GM19035 (cell line): Measurements from ENCODE around the gene SLC3A2.
"Not testable (repeated sequence)": the region's sequence is repeated elsewhere in the genome, so short reads cannot be mapped to it uniquely, and the experiment has no call there.

Source experiments
- ATAC-seq: cut with Tn5 transposase; IDR thresholded peaks from one replicate; pipeline ENCODE4 v1.9.1; 2021; ENCODE audit not compliant: unreplicated experiment

SLC3A2 gene

GRCh38 chr11:62852523-62853188 lies 28.0 kb upstream of the SLC3A2 start:
- no peak for ATAC-seq

GRCh38 chr11:62853279-62853965 lies 27.3 kb upstream of the SLC3A2 start:
- no peak for ATAC-seq

- ATAC-seq, result no peak
These were observed 26.5 kb upstream of the SLC3A2 start for GRCh38 chr11:62854013-62854824.

GRCh38 chr11:62854825-62855570 lies 25.7 kb upstream of the SLC3A2 start:
- no peak for ATAC-seq

- peak; percentile 86 for ATAC-seq
These were observed 24.9 kb upstream of the SLC3A2 start for GRCh38 chr11:62855571-62856332.

GRCh38 chr11:62856333-62856895 lies 24.3 kb upstream of the SLC3A2 start:
- no peak for ATAC-seq

- ATAC-seq, result no peak
These were observed 23.1 kb upstream of the SLC3A2 start for GRCh38 chr11:62857541-62857982.

GRCh38 chr11:62858201-62858600 lies 22.5 kb upstream of the SLC3A2 start:
- no peak for ATAC-seq

GRCh38 chr11:62859281-62859703 lies 21.4 kb upstream of the SLC3A2 start:
- ATAC-seq, result not testable (repeated sequence)

GRCh38 chr11:62860835-62861563 lies 19.7 kb upstream of the SLC3A2 start:
- no peak for ATAC-seq

- ATAC-seq, result not testable (repeated sequence)
These were observed 19.0 kb upstream of the SLC3A2 start for GRCh38 chr11:62861564-62862192.

GRCh38 chr11:62863687-62864335 lies 16.9 kb upstream of the SLC3A2 start:
- no peak for ATAC-seq

GRCh38 chr11:62865635-62866034 lies 15.1 kb upstream of the SLC3A2 start:
- ATAC-seq, result no peak

- ATAC-seq, result no peak
These were observed 5.8 kb upstream of the SLC3A2 start for GRCh38 chr11:62874851-62875250.

GRCh38 chr11:62875698-62876478 lies 4.8 kb upstream of the SLC3A2 start:
- ATAC-seq, result no peak

GRCh38 chr11:62876712-62877111 lies 4.0 kb upstream of the SLC3A2 start:
- no peak for ATAC-seq

GRCh38 chr11:62879235-62879978 lies 1.3 kb upstream of the SLC3A2 start:
- no peak for ATAC-seq
